SU-DHL-6 (cell line): ENCODE results near the gene ANKRD49.

ENCODE experiments used
- EZH2phosphoT487 ChIP-seq: fragments of 200-600 bp; sonication (generic), shearing (Covaris generic); conservative IDR thresholded peaks from 2 replicates; pipeline ENCODE4 v1.6.1; 2018; ENCODE audit warnings: mild to moderate bottlenecking, antibody characterized with exemption, low read length, moderate library complexity, mixed read lengths
- TF ChIP-seq, protein P1 (sequence below): fragments of 200-600 bp; sonication (generic); IDR thresholded peaks from one replicate; pipeline ENCODE4 v1.5.1; 2017; ENCODE audit warnings: antibody characterized with exemption, mild to moderate bottlenecking, low read length, moderate library complexity; ENCODE audit not compliant: insufficient read depth, poor library complexity, severe bottlenecking

DNA sequence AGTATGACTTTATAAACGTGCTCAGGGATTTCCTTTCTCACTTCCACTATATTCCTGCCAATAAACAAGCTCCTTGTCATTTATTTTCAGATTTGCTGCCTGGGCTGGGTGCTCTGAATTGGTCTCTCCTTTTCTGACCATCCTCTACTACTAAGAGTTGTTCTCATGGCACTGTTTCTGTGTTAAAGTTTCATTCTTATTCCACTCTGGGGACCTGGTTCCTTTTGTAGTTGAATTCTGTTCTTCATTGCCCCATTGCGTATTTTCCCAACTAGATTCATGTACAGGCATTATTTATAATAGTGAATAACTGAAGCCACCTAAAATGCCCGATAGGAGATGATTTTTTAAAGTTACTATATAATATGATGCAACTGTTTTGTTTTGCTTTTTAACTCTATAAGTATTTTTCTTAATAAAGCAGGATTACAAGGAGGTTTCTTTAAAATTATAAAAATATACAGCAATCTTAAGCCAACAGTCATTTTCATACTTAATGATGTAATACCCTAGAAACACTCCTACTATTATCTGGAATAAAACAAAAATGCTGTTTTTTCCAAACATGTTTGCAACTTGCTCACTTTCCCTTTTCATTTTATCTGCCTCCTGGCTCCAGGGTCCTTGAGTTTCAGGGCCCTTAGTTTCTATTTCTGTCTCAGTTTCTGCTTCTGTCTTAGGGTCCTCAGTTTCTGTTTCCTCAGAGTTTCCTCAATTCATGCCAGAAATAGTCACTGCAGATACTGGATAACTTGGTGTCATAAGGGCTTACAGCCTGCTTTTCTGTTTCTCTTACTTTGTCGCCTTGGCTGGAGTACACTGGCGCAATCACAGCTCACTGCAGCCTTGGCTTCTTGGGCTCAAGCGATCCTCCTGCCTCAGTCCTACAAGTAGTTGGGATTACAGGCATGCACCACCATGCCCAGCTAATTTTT lies 40.2 kb downstream of the ANKRD49 start:
- TF ChIP-seq EZH2phosphoT487, result no peak
- TF ChIP-seq, protein P1, sequence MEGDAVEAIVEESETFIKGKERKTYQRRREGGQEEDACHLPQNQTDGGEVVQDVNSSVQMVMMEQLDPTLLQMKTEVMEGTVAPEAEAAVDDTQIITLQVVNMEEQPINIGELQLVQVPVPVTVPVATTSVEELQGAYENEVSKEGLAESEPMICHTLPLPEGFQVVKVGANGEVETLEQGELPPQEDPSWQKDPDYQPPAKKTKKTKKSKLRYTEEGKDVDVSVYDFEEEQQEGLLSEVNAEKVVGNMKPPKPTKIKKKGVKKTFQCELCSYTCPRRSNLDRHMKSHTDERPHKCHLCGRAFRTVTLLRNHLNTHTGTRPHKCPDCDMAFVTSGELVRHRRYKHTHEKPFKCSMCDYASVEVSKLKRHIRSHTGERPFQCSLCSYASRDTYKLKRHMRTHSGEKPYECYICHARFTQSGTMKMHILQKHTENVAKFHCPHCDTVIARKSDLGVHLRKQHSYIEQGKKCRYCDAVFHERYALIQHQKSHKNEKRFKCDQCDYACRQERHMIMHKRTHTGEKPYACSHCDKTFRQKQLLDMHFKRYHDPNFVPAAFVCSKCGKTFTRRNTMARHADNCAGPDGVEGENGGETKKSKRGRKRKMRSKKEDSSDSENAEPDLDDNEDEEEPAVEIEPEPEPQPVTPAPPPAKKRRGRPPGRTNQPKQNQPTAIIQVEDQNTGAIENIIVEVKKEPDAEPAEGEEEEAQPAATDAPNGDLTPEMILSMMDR, result no peak
